HepG2 (cell line): ENCODE results near the gene CACNG4. TPM values are rescaled to one million over a fixed set of nuclear protein-coding genes. Genes with fewer than 3 reads are reported as not detected.

Source experiments
- ATAC-seq: fragments of 200-7000 bp; cut with Tn5 transposase; 3 replicates; pipeline ENCODE4 v1.9.1; 2020; ENCODE audit warnings: mild to moderate bottlenecking, moderate library complexity
- BruUV-seq: library from RNA; stranded (reverse); fragments of 400-500 nt; replicated peaks from 2 replicates; lab custom pipeline; 2021; lab: Mats Ljungman, UMichigan
- CTCF ChIA-PET: fragments of 300-600 bp; formaldehyde crosslinking; extraction: SDS; loops from one replicate; lab custom pipeline; 2021; ENCODE audit warnings: low total read pairs, inconsistent platforms, low intra/inter-chr PET ratio; lab: Yijun Ruan, JAX
- POLR2A ChIA-PET: fragments of 350-600 bp; sonication (Branson Sonifier 250); formaldehyde crosslinking; loops from one replicate; lab custom pipeline; 2020; ENCODE audit warnings: antibody characterized with exemption, inconsistent platforms; lab: Yijun Ruan, JAX
- DNase-seq: peaks from one replicate; pipeline ENCODE4 v3.0.0-alpha.2; 2015; ENCODE audit warnings: low spot score
- FAIRE-seq: peaks from 3 replicates; lab custom pipeline; 2011; peaks lifted over from hg19 to GRCh38; lab: Jason Lieb, UNC
- H2AFZ ChIP-seq: one replicate; pipeline ENCODE4 v1.6.1; 2011; ENCODE audit warnings: low read length, inconsistent platforms
- H3K27ac ChIP-seq: fragments of 300-600 bp; 3 replicates; pipeline ENCODE4 v1.8.0; 2011; ENCODE audit warnings: mixed run types, mild to moderate bottlenecking, mixed read lengths, low read length, inconsistent platforms; ENCODE audit not compliant: insufficient read depth; ENCODE audit errors: extremely low read length
- H3K27me3 ChIP-seq, 2 experiments: fragments of 200-600 bp in 1 of 2; 2 replicates in 1 of 2; 3 replicates in 1 of 2; pipeline versions ENCODE4 v1.6.0 to v1.8.0; 2011; ENCODE audit warnings: low read length in 2 of 2, mild to moderate bottlenecking in 2 of 2, moderate library complexity in 2 of 2, inconsistent platforms in 1 of 2; ENCODE audit not compliant: insufficient read depth in 2 of 2, control insufficient read depth in 1 of 2
- H3K36me3 ChIP-seq, 2 experiments: fragments of 200-600 bp in 1 of 2; replicated peaks in 1 of 2; 2 replicates in 1 of 2; 3 replicates in 1 of 2; pipeline versions ENCODE4 v1.5.1 to v1.8.0; 2011; ENCODE audit warnings: low read length in 2 of 2, inconsistent platforms in 1 of 2; ENCODE audit not compliant: insufficient read depth in 2 of 2, control insufficient read depth in 1 of 2
- H3K4me1 ChIP-seq: 2 replicates; pipeline ENCODE4 v1.5.1; 2012; ENCODE audit warnings: low read length, inconsistent platforms; ENCODE audit not compliant: insufficient read depth
- H3K4me2 ChIP-seq: 2 replicates; pipeline ENCODE4 v1.6.0; 2011; ENCODE audit warnings: low read depth, low read length, inconsistent platforms
- H3K4me3 ChIP-seq, 3 experiments: fragments of 200-600 bp in 1 of 3; sonication (generic), shearing (Covaris generic) in 1 of 3; replicated peaks in 1 of 3; 2 replicates each; pipeline ENCODE4 v1.5.1; 2011 to 2016; ENCODE audit warnings: low read length in 3 of 3, inconsistent platforms in 2 of 3, low read depth in 2 of 3, mild to moderate bottlenecking in 2 of 3, control low read depth in 1 of 3, mixed read lengths in 1 of 3; ENCODE audit not compliant: insufficient read depth in 1 of 3
- H3K79me2 ChIP-seq: one replicate; pipeline ENCODE4 v1.6.1; 2011; ENCODE audit warnings: low read length, inconsistent platforms; ENCODE audit not compliant: insufficient read depth
- H3K9ac ChIP-seq: 2 replicates; pipeline ENCODE4 v1.6.0; 2011; ENCODE audit warnings: mild to moderate bottlenecking, low read depth, low read length, inconsistent platforms; ENCODE audit not compliant: insufficient read depth
- H3K9me3 ChIP-seq: 2 replicates; pipeline ENCODE4 v1.5.1; 2012; ENCODE audit warnings: mild to moderate bottlenecking, low read length
- H4K20me1 ChIP-seq: 2 replicates; pipeline ENCODE4 v1.6.0; 2011; ENCODE audit warnings: inconsistent platforms, mild to moderate bottlenecking, low read length, moderate library complexity; ENCODE audit not compliant: insufficient read depth
- CBX1 ChIP-seq: IDR thresholded peaks from one replicate; pipeline ENCODE4 v1.6.1; 2016; ENCODE audit warnings: antibody characterized with exemption, low read depth
- CEBPG ChIP-seq: IDR thresholded peaks from 2 replicates; pipeline ENCODE4 v1.6.1; 2016
- FOXC1 ChIP-seq: sonication (generic); formaldehyde crosslinking; IDR thresholded peaks from 2 replicates; pipeline ENCODE4 v1.8.0; 2022; ENCODE audit warnings: mild to moderate bottlenecking, missing genetic modification reagents, borderline replicate concordance
- KLF12 ChIP-seq: sonication (generic); formaldehyde crosslinking; IDR thresholded peaks from 2 replicates; pipeline ENCODE4 v1.4.0; 2020; ENCODE audit warnings: missing genetic modification reagents, borderline replicate concordance
- NCOA2 ChIP-seq: sonication (generic); formaldehyde crosslinking; IDR thresholded peaks from 2 replicates; pipeline ENCODE4 v1.8.0; 2022; ENCODE audit warnings: inconsistent platforms
- NFYC ChIP-seq: IDR thresholded peaks from 2 replicates; pipeline ENCODE4 v1.6.1; 2016; ENCODE audit warnings: missing genetic modification reagents, missing compliant biosample characterization
- RAD51 ChIP-seq: fragments of 450-650 bp; IDR thresholded peaks from 2 replicates; pipeline ENCODE4 v1.6.1; 2016; ENCODE audit warnings: borderline replicate concordance
- SMAD9 ChIP-seq: sonication (generic); formaldehyde crosslinking; IDR thresholded peaks from 2 replicates; pipeline ENCODE4 v1.5.1; 2020; ENCODE audit warnings: mild to moderate bottlenecking, missing genetic modification reagents
- TBP ChIP-seq: sonication (generic); formaldehyde crosslinking; IDR thresholded peaks from 2 replicates; pipeline ENCODE4 v1.5.0; 2020; ENCODE audit warnings: missing genetic modification reagents
- TEAD3 ChIP-seq: optimal IDR thresholded peaks from 2 replicates; pipeline ENCODE3; 2016; ENCODE audit warnings: borderline replicate concordance
- THAP11 ChIP-seq: IDR thresholded peaks from 2 replicates; pipeline ENCODE4 v1.6.1; 2016; ENCODE audit warnings: missing biosample characterization, missing genetic modification reagents
- ZNF143 ChIP-seq: sonication (generic); formaldehyde crosslinking; IDR thresholded peaks from 2 replicates; pipeline ENCODE4 v1.4.0; 2020; ENCODE audit warnings: missing genetic modification reagents
- ZNF180 ChIP-seq: sonication (generic); formaldehyde crosslinking; IDR thresholded peaks from 2 replicates; pipeline ENCODE4 v1.4.0; 2020; ENCODE audit warnings: low read depth, missing genetic modification reagents, borderline replicate concordance
- ZNF446 ChIP-seq: sonication (generic); formaldehyde crosslinking; IDR thresholded peaks from 2 replicates; pipeline ENCODE4 v1.5.0; 2020; ENCODE audit warnings: mild to moderate bottlenecking, missing genetic modification reagents
- ZNF550 ChIP-seq: sonication (generic); formaldehyde crosslinking; IDR thresholded peaks from 2 replicates; pipeline ENCODE4 v1.4.0; 2020; ENCODE audit warnings: mild to moderate bottlenecking, missing genetic modification reagents, borderline replicate concordance
- ZNF713 ChIP-seq: sonication (generic); formaldehyde crosslinking; IDR thresholded peaks from 2 replicates; pipeline ENCODE4 v1.4.0; 2020; ENCODE audit warnings: mild to moderate bottlenecking, missing genetic modification reagents
- ZSCAN9 ChIP-seq: IDR thresholded peaks from 2 replicates; pipeline ENCODE4 v1.6.1; 2016; ENCODE audit warnings: borderline replicate concordance
- WGBS: methylation state at CpG from one replicate; pipeline ENCODE4 v1.1.6; 2017; ENCODE audit warnings: low lambda C conversion rate; 5-methylcytosine and 5-hydroxymethylcytosine counted together
- in situ Hi-C: cut with HindIII; loops from 2 replicates; pipeline ENCODE4 v1.10.0; 2017; ENCODE audit warnings: low pct_unique_long_range_greater_than_20kb; ENCODE audit not compliant: extremely low pct_ligation_motif_present
- intact Hi-C: fragments of 100-400 bp; cut with micrococcal nuclease; formaldehyde crosslinking; loops from one replicate; pipeline ENCODE4 v1.10.0; 2022; ENCODE audit not compliant: unreplicated experiment
- polyA plus RNA-seq, 8 experiments: library from polyadenylated mRNA; depleted of rRNA in 3 of 8; stranded (reverse) in 7 of 8; unstranded in 1 of 8; fragments of >200 nt; fragmentation: Illumina TruSeq in 4 of 8; extraction: Trizol in 4 of 8; gene quantifications; 2 replicates each; pipeline versions ENCODE4 v1.2.1 to v1.2.3, GENCODE V29; 2011 to 2016; ENCODE audit warnings: low read depth in 4 of 8, missing spikeins in 1 of 8, mixed read lengths in 1 of 8; ENCODE audit not compliant: insufficient read depth in 1 of 8
- total RNA-seq, 5 experiments: library from RNA; depleted of rRNA; stranded (reverse); fragments of >200 nt; fragmentation: Illumina TruSeq; extraction: Trizol; gene quantifications; 2 replicates each; pipeline ENCODE4 v1.2.3, GENCODE V29; 2016; ENCODE audit warnings: low read depth in 1 of 5
- TF ChIP-seq, protein P1 (sequence below): sonication (generic); formaldehyde crosslinking; IDR thresholded peaks from 2 replicates; pipeline ENCODE4 v1.8.1; 2022; ENCODE audit warnings: low read depth, mild to moderate bottlenecking, missing genetic modification reagents

Gene CACNG4
- total and polyA plus RNA-seq, 2 of the 13 experiments (the other 11 are each of a cell fraction or from before 2014, with no cell fraction given): 0.09 TPM

DNA sequence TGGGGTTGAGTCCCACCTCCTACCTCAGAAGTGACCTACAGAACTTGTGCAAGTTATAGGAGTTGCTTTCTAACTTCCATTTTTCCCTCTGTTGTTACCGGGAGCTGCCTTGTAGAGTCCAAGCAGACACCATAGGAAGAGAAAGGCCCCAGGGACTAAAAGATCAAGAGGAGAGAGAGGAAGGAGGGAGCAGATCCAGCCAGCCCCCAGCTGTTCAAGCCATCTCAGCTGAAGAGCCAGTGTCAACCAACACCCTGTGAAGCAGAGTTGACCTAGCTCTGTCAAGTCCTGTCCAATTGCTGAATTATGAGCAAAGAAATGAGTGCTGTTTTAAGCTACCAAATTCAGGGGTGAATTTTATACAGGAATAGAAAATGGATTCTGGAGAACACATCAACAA is 34.9 kb upstream of the CACNG4 start:
- H3K4me1 ChIP-seq: peaks cover 2% of the 10 kb centered on the region
- H3K4me3 ChIP-seq: no peak overlapping the region
- in situ Hi-C loops (no loop called here), intact Hi-C loops (no loop called here)
- no peaks in the 10 kb centered on the region for H3K9me3 ChIP-seq
- ChIA-PET CTCF (no interaction called here), POLR2A (no interaction called here)
- no peak overlapping the region for H3K4me2 ChIP-seq
- H3K36me3 ChIP-seq: no peaks in the 10 kb centered on the region
- H2AFZ ChIP-seq: no peak overlapping the region
- ATAC-seq (no peak), DNase-seq (no peak), FAIRE-seq (no peak)
- TF ChIP-seq ZNF180 (CRISPR knock-in tag) (no peak), KLF12 (CRISPR knock-in tag) (no peak)
- H3K79me2 ChIP-seq: no peaks in the 10 kb centered on the region
- BruUV-seq: no TSS peak
- 0% methylated on average over 1 of the region's 1 CpG for WGBS
- H3K27ac ChIP-seq: no peak overlapping the region
- no peaks in the 10 kb centered on the region for H4K20me1 ChIP-seq
- H3K9ac ChIP-seq: no peak overlapping the region
- peaks cover 0 to 12% of the 10 kb centered on the region in 2 experiments; a peak in 3 of 5 replicates for H3K27me3 ChIP-seq

DNA sequence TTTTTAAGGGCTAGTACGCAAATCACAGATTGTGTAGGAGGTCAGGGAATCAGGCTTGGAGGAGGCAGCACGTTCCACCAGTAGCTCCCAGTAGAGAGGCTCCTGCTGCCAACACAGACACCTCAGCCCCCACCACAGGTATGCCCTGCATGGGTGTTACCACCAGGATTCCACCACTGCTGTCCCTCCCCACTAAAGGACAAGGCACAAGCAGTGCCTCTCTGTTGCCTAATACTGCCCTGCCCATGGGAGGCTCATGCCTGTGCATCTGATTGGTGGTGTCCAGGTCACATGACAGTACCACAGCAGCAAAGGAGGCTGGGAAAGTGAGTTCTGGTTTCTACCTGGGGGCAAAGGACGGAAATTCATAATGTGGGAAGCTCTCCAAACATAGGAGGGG is 33.6 kb upstream of the CACNG4 start:
- peak; percentile 70 for ATAC-seq
- TF ChIP-seq TBP (no peak), ZNF143 (CRISPR knock-in tag) (peak; percentile 86), ZSCAN9 (CRISPR knock-in tag) (no peak), ZNF446 (no peak), TEAD3 (CRISPR knock-in tag) (no peak), ZNF550 (CRISPR knock-in tag) (no peak), NCOA2 (CRISPR knock-in tag) (no peak), NFYC (CRISPR knock-in tag) (peak; percentile 82), CEBPG (CRISPR knock-in tag) (peak; percentile 70), RAD51 (peak; percentile 13; the same call in 1 of the 2 replicates), ZNF713 (CRISPR knock-in tag) (no peak), THAP11 (CRISPR knock-in tag) (peak; percentile 93), FOXC1 (no peak), SMAD9 (CRISPR knock-in tag) (no peak), CBX1 (no peak)
- TF ChIP-seq, protein P1, sequence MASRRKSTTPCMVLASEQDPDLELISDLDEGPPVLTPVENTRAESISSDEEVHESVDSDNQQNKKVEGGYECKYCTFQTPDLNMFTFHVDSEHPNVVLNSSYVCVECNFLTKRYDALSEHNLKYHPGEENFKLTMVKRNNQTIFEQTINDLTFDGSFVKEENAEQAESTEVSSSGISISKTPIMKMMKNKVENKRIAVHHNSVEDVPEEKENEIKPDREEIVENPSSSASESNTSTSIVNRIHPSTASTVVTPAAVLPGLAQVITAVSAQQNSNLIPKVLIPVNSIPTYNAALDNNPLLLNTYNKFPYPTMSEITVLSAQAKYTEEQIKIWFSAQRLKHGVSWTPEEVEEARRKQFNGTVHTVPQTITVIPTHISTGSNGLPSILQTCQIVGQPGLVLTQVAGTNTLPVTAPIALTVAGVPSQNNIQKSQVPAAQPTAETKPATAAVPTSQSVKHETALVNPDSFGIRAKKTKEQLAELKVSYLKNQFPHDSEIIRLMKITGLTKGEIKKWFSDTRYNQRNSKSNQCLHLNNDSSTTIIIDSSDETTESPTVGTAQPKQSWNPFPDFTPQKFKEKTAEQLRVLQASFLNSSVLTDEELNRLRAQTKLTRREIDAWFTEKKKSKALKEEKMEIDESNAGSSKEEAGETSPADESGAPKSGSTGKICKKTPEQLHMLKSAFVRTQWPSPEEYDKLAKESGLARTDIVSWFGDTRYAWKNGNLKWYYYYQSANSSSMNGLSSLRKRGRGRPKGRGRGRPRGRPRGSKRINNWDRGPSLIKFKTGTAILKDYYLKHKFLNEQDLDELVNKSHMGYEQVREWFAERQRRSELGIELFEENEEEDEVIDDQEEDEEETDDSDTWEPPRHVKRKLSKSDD (CRISPR knock-in tag): no peak

More for the DNA sequence above, 33.6 kb upstream of the CACNG4 start:
- FAIRE-seq: no peak
- H3K4me2 ChIP-seq: no peak overlapping the region
- H3K9me3 ChIP-seq: no peaks in the 10 kb centered on the region
- H3K4me1 ChIP-seq: no peaks in the 10 kb centered on the region
- BruUV-seq: no TSS peak
- H3K27ac ChIP-seq: no peak overlapping the region
- POLR2A ChIA-PET: no interaction called here
- no peaks in the 10 kb centered on the region for H3K36me3 ChIP-seq
- DNase-seq: peak; percentile 40
- H4K20me1 ChIP-seq: no peaks in the 10 kb centered on the region
- in situ Hi-C loops: no loop called here
- CTCF ChIA-PET: no interaction called here
- peaks cover 2 to 8% of the 10 kb centered on the region in 2 experiments; a peak in 4 of 5 replicates for H3K27me3 ChIP-seq
- WGBS: 11% methylated on average over 3 of the region's 3 CpGs
- no peak overlapping the region for H3K9ac ChIP-seq
- no peak overlapping the region for H2AFZ ChIP-seq
- H3K79me2 ChIP-seq: no peaks in the 10 kb centered on the region
- H3K4me3 ChIP-seq: no peak overlapping the region
- intact Hi-C loops: no loop called here
